NCI-H1048 (cell line): ENCODE measurements around the gene SMYD3.
"Not testable (repeated sequence)": the region's sequence is repeated elsewhere in the genome, so short reads cannot be mapped to it uniquely, and the experiment has no call there.

Source experiments
- DNase-seq: peaks from one replicate; lab custom pipeline; 2025; lab: John Stamatoyannopoulos, UW

Gene SMYD3

GRCh38 chr1:245765230-245766000 is 741.7 kb downstream of the SMYD3 start:
- DNase-seq, result no peak

- DNase-seq, result no peak
Observed at GRCh38 chr1:245763873-245764331, 743.2 kb downstream of the SMYD3 start.

GRCh38 chr1:245762396-245762910 is 744.6 kb downstream of the SMYD3 start:
- DNase-seq, result no peak

- no peak for DNase-seq
Observed at GRCh38 chr1:245760301-245760700, 746.8 kb downstream of the SMYD3 start.

GRCh38 chr1:245754463-245754961 is 752.6 kb downstream of the SMYD3 start:
- DNase-seq, result no peak

GRCh38 chr1:245753807-245754206 is 753.3 kb downstream of the SMYD3 start:
- DNase-seq, result no peak

- DNase-seq, result no peak
Observed at GRCh38 chr1:245752561-245752960, 754.5 kb downstream of the SMYD3 start.

- no peak for DNase-seq
Observed at GRCh38 chr1:245751726-245752470, 755.2 kb downstream of the SMYD3 start.

GRCh38 chr1:245751116-245751515 is 756.0 kb downstream of the SMYD3 start:
- DNase-seq, result no peak

GRCh38 chr1:245750261-245750660 is 756.8 kb downstream of the SMYD3 start:
- no peak for DNase-seq

- DNase-seq, result no peak
Observed at GRCh38 chr1:245749053-245749452, 758.0 kb downstream of the SMYD3 start.

- peak; percentile 36 for DNase-seq
Observed at GRCh38 chr1:245748646-245749045, 758.4 kb downstream of the SMYD3 start.

GRCh38 chr1:245748240-245748639 is 758.8 kb downstream of the SMYD3 start:
- no peak for DNase-seq

GRCh38 chr1:245742896-245743295 is 764.2 kb downstream of the SMYD3 start:
- DNase-seq, result no peak

- not testable (repeated sequence) for DNase-seq
Observed at GRCh38 chr1:245740336-245740735, 766.7 kb downstream of the SMYD3 start.

GRCh38 chr1:245730801-245731200 is 776.3 kb downstream of the SMYD3 start:
- DNase-seq, result no peak

GRCh38 chr1:245728035-245728434 is 779.0 kb downstream of the SMYD3 start:
- not testable (repeated sequence) for DNase-seq

- no peak for DNase-seq
Observed at GRCh38 chr1:245721488-245721887, 785.6 kb downstream of the SMYD3 start.

- DNase-seq, result no peak
Observed at GRCh38 chr1:245718951-245719350, 788.1 kb downstream of the SMYD3 start.

GRCh38 chr1:245718123-245718522 is 789.0 kb downstream of the SMYD3 start:
- no peak for DNase-seq

GRCh38 chr1:245717611-245718010 is 789.5 kb downstream of the SMYD3 start:
- no peak for DNase-seq

GRCh38 chr1:245716561-245716960 is 790.5 kb downstream of the SMYD3 start:
- DNase-seq, result no peak

GRCh38 chr1:245715970-245716369 is 791.1 kb downstream of the SMYD3 start:
- no peak for DNase-seq
